Activated CD8-positive, alpha-beta T cell treated with anti-CD3 and anti-CD28 coated beads for 36 hours (primary cell): ENCODE results near the gene LMNA. TPM values are rescaled to one million over a fixed set of nuclear protein-coding genes. Genes with fewer than 3 reads are reported as not detected.

Experiments used
- ATAC-seq: fragments of 200-7000 bp; cut with Tn5 transposase; one replicate; pipeline ENCODE4 v1.10.0; 2021; ENCODE audit warnings: mild to moderate bottlenecking, moderate library complexity
- CTCF ChIA-PET: fragments of 350-600 bp; sonication (Branson Sonifier 250); formaldehyde crosslinking; loops from one replicate; lab custom pipeline; 2021; ENCODE audit warnings: antibody characterized with exemption; lab: Charles Lee
- POLR2A ChIA-PET: fragments of 350-600 bp; sonication (Branson Sonifier 250); formaldehyde crosslinking; loops from one replicate; lab custom pipeline; 2021; ENCODE audit warnings: antibody characterized with exemption; lab: Charles Lee
- DNase-seq: peaks from one replicate; pipeline ENCODE4 v3.0.0-alpha.2; 2020
- H3K27ac Mint-ChIP-seq: one replicate; pipeline ENCODE4 v1.8.0; 2021; ENCODE audit warnings: mild to moderate bottlenecking, mixed read lengths
- H3K27me3 Mint-ChIP-seq: one replicate; pipeline ENCODE4 v1.8.0; 2021; ENCODE audit warnings: mixed read lengths
- H3K36me3 Mint-ChIP-seq: one replicate; pipeline ENCODE4 v1.8.0; 2021; ENCODE audit warnings: low read depth, mixed read lengths
- H3K4me1 Mint-ChIP-seq: one replicate; pipeline ENCODE4 v1.8.0; 2021; ENCODE audit warnings: low read depth, mixed read lengths
- H3K4me3 Mint-ChIP-seq: one replicate; pipeline ENCODE4 v1.8.0; 2021; ENCODE audit warnings: mild to moderate bottlenecking, moderate library complexity, mixed read lengths
- H3K9me3 Mint-ChIP-seq: one replicate; pipeline ENCODE4 v1.8.0; 2021; ENCODE audit warnings: mixed read lengths
- CTCF ChIP-seq: fragments of 200-600 bp; IDR thresholded peaks from one replicate; pipeline ENCODE4 v1.8.0; 2022; ENCODE audit warnings: antibody characterized with exemption, mild to moderate bottlenecking
- intact Hi-C: fragments of 100-400 bp; cut with micrococcal nuclease; formaldehyde crosslinking; loops from one replicate; pipeline ENCODE4 v1.10.0; 2022
- total RNA-seq, 2 experiments: library from RNA; stranded (reverse); gene quantifications; one replicate each; pipeline ENCODE4 v1.2.3, GENCODE V29; 2021

Gene LMNA
- total RNA-seq, 2 experiments from 2014 or later: 51.8 to 56.6 TPM

- ATAC-seq (no peak), DNase-seq (peak; percentile 39)
- intact Hi-C loops: no loop called here
- POLR2A ChIA-PET: interaction anchor here (0.6 to 4.2 kb wide), 10 partner anchors 13 to 82 kb away, joined by 3 to 47 read pairs (median 3); partner anchors contain the start of genes PMF1 and SLC25A44
- peaks cover 70% of the 10 kb centered on the region for H3K4me1 Mint-ChIP-seq
- CTCF ChIA-PET: interaction anchor here (0.8 to 13.2 kb wide), 6 partner anchors 14 to 76 kb away, joined by 3 to 269 read pairs (median 7); partner anchors contain the start of gene PMF1
- peak overlapping the region; percentile 13 for H3K4me3 Mint-ChIP-seq
- peak overlapping the region; percentile 89 for H3K27ac Mint-ChIP-seq
- no peaks in the 10 kb centered on the region for H3K9me3 Mint-ChIP-seq
- TF ChIP-seq CTCF: no peak
- H3K36me3 Mint-ChIP-seq: no peaks in the 10 kb centered on the region
- no peaks in the 10 kb centered on the region for H3K27me3 Mint-ChIP-seq
These were observed 33.7 kb downstream of the LMNA start for GRCh38 chr1:156148216-156148615.

GRCh38 chr1:156149374-156150332, 35.1 kb downstream of the LMNA start:
- ChIA-PET POLR2A (interaction anchor here (0.6 to 7.4 kb wide), 13 partner anchors 8 to 135 kb away, joined by 3 to 60 read pairs (median 4); partner anchors contain the start of genes PMF1, SLC25A44 and TMEM79), CTCF (interaction anchor here (1.2 to 13.2 kb wide), 8 partner anchors 8 to 170 kb away, joined by 3 to 269 read pairs (median 6); no protein-coding TSS in a partner anchor)
- ATAC-seq (peak; percentile 12), DNase-seq (peak; percentile 40)
- no peak for TF ChIP-seq CTCF
- no peak overlapping the region for H3K4me3 Mint-ChIP-seq
- H3K27ac Mint-ChIP-seq: peak overlapping the region; percentile 20
- H3K27me3 Mint-ChIP-seq: no peaks in the 10 kb centered on the region
- peaks cover 81% of the 10 kb centered on the region for H3K4me1 Mint-ChIP-seq
- H3K36me3 Mint-ChIP-seq: no peaks in the 10 kb centered on the region
- intact Hi-C loops: no loop called here
- no peaks in the 10 kb centered on the region for H3K9me3 Mint-ChIP-seq

- H3K9me3 Mint-ChIP-seq: no peaks in the 10 kb centered on the region
- H3K4me3 Mint-ChIP-seq: no peak overlapping the region
- no peak for TF ChIP-seq CTCF
- POLR2A ChIA-PET: interaction anchor here (0.9 to 7.4 kb wide), 7 partner anchors 23 to 134 kb away, joined by 3 to 60 read pairs (median 5); partner anchors contain the start of genes PMF1 and TMEM79
- CTCF ChIA-PET: interaction anchor here (1.2 to 13.2 kb wide), 8 partner anchors 9 to 169 kb away, joined by 3 to 269 read pairs (median 6); no protein-coding TSS in a partner anchor
- intact Hi-C loops: no loop called here
- H3K27me3 Mint-ChIP-seq: no peaks in the 10 kb centered on the region
- peak overlapping the region; percentile 21 for H3K27ac Mint-ChIP-seq
- H3K36me3 Mint-ChIP-seq: no peaks in the 10 kb centered on the region
- DNase-seq (peak; percentile 60), ATAC-seq (peak; percentile 11)
- H3K4me1 Mint-ChIP-seq: peaks cover 86% of the 10 kb centered on the region
These were observed 36.0 kb downstream of the LMNA start for GRCh38 chr1:156150333-156151011.

- intact Hi-C loops: no loop called here
- ATAC-seq (no peak), DNase-seq (no peak)
- Mint-ChIP-seq H3K27me3 (no peaks in the 10 kb centered on the region), H3K4me3 (no peak overlapping the region), H3K36me3 (no peaks in the 10 kb centered on the region), H3K4me1 (peaks cover 86% of the 10 kb centered on the region), H3K9me3 (no peaks in the 10 kb centered on the region), H3K27ac (peak overlapping the region; percentile 21)
- ChIA-PET CTCF (interaction anchor here (1.4 to 13.2 kb wide), 6 partner anchors 9 to 168 kb away, joined by 4 to 269 read pairs (median 9); no protein-coding TSS in a partner anchor), POLR2A (interaction anchor here (0.9 to 7.4 kb wide), 9 partner anchors 10 to 133 kb away, joined by 3 to 60 read pairs (median 4); partner anchors contain the start of genes PMF1, SLC25A44 and TMEM79)
- no peak for TF ChIP-seq CTCF
These were observed 36.7 kb downstream of the LMNA start for GRCh38 chr1:156151093-156151688.
